Natural killer cell (primary cell): Measurements from ENCODE around the gene CADM1. TPM values are rescaled to one million over a fixed set of nuclear protein-coding genes. Genes with fewer than 3 reads are reported as not detected.

Experiments
- ATAC-seq, 3 donors: fragments of 150-1000 bp in 2 of 3; fragments of 200-7000 bp in 1 of 3; cut with Tn5 transposase; 1 replicate in 1 of 3; 2 replicates in 2 of 3; pipeline ENCODE4 v1.10.0; 2021; ENCODE audit warnings: mild to moderate bottlenecking in 2 of 3, moderate library complexity in 2 of 3
- DNase-seq, 2 donors: peaks; one replicate each; pipeline versions ENCODE4 v3.0.0 to v3.0.0-alpha.2; 2013 to 2021; ENCODE audit warnings: mixed read lengths in 1 of 2
- H3K27ac ChIP-seq: one replicate; pipeline ENCODE4 v1.5.1; 2013; ENCODE audit warnings: mild to moderate bottlenecking, low read length
- H3K27me3 ChIP-seq: one replicate; pipeline ENCODE4 v1.6.1; 2013; ENCODE audit warnings: low read length; ENCODE audit not compliant: control insufficient read depth, insufficient read depth
- H3K36me3 ChIP-seq: one replicate; pipeline ENCODE4 v1.6.1; 2013; ENCODE audit warnings: low read length; ENCODE audit not compliant: control insufficient read depth, insufficient read depth
- H3K4me1 ChIP-seq: one replicate; pipeline ENCODE4 v1.6.1; 2013; ENCODE audit warnings: low read length; ENCODE audit not compliant: control insufficient read depth, insufficient read depth
- H3K4me3 ChIP-seq: one replicate; pipeline ENCODE4 v1.5.1; 2013; ENCODE audit warnings: low read length
- H3K9me3 ChIP-seq: one replicate; pipeline ENCODE4 v1.6.1; 2013; ENCODE audit warnings: low read length; ENCODE audit not compliant: control insufficient read depth, insufficient read depth
- H3K27ac Mint-ChIP-seq, 2 donors: one replicate each; pipeline ENCODE4 v1.8.0; 2022; ENCODE audit warnings: mild to moderate bottlenecking in 2 of 2, mixed read lengths in 2 of 2, moderate library complexity in 1 of 2
- H3K27me3 Mint-ChIP-seq, 2 donors: one replicate each; pipeline ENCODE4 v1.8.0; 2022; ENCODE audit warnings: low read depth in 2 of 2, mixed read lengths in 2 of 2
- H3K36me3 Mint-ChIP-seq: one replicate; pipeline ENCODE4 v1.8.0; 2022; ENCODE audit warnings: mixed read lengths
- H3K4me1 Mint-ChIP-seq, 2 donors: one replicate each; pipeline ENCODE4 v1.8.0; 2022; ENCODE audit warnings: mixed read lengths in 2 of 2
- H3K4me3 Mint-ChIP-seq: one replicate; pipeline ENCODE4 v1.8.0; 2022; ENCODE audit warnings: mild to moderate bottlenecking, moderate library complexity, mixed read lengths
- H3K9me3 Mint-ChIP-seq, 2 donors: one replicate each; pipeline ENCODE4 v1.8.0; 2022; ENCODE audit warnings: mixed read lengths in 2 of 2
- WGBS: methylation state at CpG from one replicate; pipeline ENCODE4 v1.1.7; 2013; ENCODE audit warnings: missing lambda C conversion rate; ENCODE audit not compliant: insufficient coverage; 5-methylcytosine and 5-hydroxymethylcytosine counted together
- intact Hi-C: fragments of 100-400 bp; cut with micrococcal nuclease; formaldehyde crosslinking; loops from one replicate; pipeline ENCODE4 v1.14.2; 2022
- total RNA-seq, 4 donors: library from RNA; stranded (reverse); fragments of 120-200 nt in 1 of 4; gene quantifications; one replicate each; pipeline versions ENCODE4 v1.2.3 to v1.2.4, GENCODE V29; 2013 to 2022
- TF ChIP-seq, protein P1 (sequence below): fragments of 200-600 bp; IDR thresholded peaks from one replicate; pipeline ENCODE4 v1.8.0; 2022; ENCODE audit warnings: antibody characterized with exemption

The CADM1 gene
- total RNA-seq, 3 donors from 2014 or later (not counting 1 experiment from before 2014, with no cell fraction given), result 3.2 to 4.2 (median 3.9) TPM

DNA sequence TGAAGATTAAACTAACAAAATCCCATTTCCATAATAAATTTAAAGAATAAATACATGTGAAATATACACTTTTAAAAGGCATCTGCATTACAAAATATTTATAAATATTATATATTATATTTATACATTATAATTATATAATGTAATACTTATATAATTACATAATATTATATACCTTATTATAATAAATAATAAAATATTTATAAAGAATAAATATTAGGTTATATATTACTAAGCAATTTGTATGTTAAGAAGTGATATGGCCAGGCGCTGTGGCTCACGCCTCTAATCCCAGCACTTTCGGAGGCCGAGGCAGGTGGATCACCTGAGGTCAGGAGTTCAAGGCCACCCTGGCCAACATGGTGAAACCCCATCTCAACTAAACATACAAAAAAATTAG is 97.8 kb downstream of the CADM1 start:
- H3K4me1 ChIP-seq, result no peaks in the 10 kb centered on the region
- DNase-seq (no peak), ATAC-seq (no peak)
- no peaks in the 10 kb centered on the region for H3K36me3 ChIP-seq
- Mint-ChIP-seq H3K27me3 (peaks cover 7 to 15% of the 10 kb centered on the region in 2 donors), H3K4me1 (no peaks in the 10 kb centered on the region), H3K4me3 (no peak overlapping the region), H3K9me3 (no peaks in the 10 kb centered on the region), H3K27ac (no peak overlapping the region), H3K36me3 (no peaks in the 10 kb centered on the region)
- TF ChIP-seq, protein P1, sequence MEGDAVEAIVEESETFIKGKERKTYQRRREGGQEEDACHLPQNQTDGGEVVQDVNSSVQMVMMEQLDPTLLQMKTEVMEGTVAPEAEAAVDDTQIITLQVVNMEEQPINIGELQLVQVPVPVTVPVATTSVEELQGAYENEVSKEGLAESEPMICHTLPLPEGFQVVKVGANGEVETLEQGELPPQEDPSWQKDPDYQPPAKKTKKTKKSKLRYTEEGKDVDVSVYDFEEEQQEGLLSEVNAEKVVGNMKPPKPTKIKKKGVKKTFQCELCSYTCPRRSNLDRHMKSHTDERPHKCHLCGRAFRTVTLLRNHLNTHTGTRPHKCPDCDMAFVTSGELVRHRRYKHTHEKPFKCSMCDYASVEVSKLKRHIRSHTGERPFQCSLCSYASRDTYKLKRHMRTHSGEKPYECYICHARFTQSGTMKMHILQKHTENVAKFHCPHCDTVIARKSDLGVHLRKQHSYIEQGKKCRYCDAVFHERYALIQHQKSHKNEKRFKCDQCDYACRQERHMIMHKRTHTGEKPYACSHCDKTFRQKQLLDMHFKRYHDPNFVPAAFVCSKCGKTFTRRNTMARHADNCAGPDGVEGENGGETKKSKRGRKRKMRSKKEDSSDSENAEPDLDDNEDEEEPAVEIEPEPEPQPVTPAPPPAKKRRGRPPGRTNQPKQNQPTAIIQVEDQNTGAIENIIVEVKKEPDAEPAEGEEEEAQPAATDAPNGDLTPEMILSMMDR, result no peak
- H3K27ac ChIP-seq, result no peak overlapping the region
- 94% methylated on average over 4 of the region's 4 CpGs for WGBS
- intact Hi-C loops, result no loop called here
- H3K27me3 ChIP-seq, result no peaks in the 10 kb centered on the region
- H3K4me3 ChIP-seq, result no peak overlapping the region
- no peaks in the 10 kb centered on the region for H3K9me3 ChIP-seq

DNA sequence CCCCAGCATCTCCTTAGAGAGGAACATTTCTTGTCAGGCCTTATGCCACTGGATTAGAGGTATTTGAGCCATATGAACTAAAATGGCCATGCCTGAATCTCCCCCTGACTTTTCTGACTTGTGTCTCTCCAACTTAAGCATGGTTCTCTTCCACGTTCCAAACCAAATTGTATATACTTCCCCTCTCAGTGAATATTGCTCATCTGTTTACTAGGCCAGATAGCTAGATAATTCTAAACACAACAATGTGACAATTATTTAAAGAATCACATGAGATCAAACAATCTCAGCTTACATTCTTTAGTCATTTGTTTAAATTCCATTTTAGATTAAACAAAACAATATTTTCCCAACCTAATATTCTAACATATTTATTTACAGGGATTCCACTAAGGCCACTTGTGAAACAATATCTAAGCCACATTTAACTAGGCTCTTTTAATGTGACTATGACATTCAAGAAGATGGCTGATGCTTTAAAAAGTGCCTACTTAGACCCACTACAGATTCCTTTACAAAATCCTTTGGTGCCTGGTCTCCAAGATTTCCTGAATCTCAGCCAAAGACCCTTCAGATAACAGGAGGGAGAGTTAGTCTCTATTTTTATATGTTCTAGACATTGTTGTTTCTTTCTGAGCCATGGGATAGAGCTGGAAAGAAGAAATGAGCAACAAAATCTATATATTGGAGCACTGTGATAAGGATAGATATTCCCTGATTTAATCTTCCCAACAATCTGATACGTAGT is 105.7 kb downstream of the CADM1 start:
- 78% methylated on average over 1 of the region's 2 CpGs for WGBS
- Mint-ChIP-seq H3K9me3 (peaks cover 0 to 2% of the 10 kb centered on the region in 2 donors), H3K4me3 (no peak overlapping the region), H3K27me3 (peaks cover 3 to 30% of the 10 kb centered on the region in 2 donors), H3K36me3 (no peaks in the 10 kb centered on the region), H3K27ac (no peak overlapping the region), H3K4me1 (no peaks in the 10 kb centered on the region)
- H3K4me3 ChIP-seq, result no peak overlapping the region
- H3K27ac ChIP-seq, result no peak overlapping the region
- DNase-seq (no peak), ATAC-seq (no peak)
- intact Hi-C loops, result no loop called here
- no peaks in the 10 kb centered on the region for H3K36me3 ChIP-seq
- TF ChIP-seq, protein P1, result no peak
- H3K9me3 ChIP-seq, result no peaks in the 10 kb centered on the region
- H3K4me1 ChIP-seq, result no peaks in the 10 kb centered on the region
- H3K27me3 ChIP-seq, result no peaks in the 10 kb centered on the region

DNA sequence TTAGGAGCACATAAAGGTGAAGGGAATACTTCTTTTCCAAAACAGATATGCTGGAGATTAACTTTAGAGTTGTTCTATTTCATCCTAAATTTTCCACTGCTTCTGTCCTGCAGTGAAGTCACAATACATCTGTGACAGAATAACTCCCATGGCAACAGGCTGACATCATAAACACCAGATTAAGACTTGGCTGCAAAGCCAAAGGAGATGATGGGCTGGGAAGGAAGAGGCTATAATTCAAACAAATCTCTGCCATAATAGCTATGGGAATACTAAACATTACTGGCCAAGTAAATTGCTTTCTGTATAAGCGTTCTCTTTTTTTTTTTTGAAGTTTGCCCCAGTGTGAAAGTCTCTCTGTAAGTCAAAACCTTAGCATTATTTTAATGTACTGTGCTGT is 107.7 kb downstream of the CADM1 start:
- DNase-seq, result no peak
- Histone ChIP-seq H3K27me3 (peaks cover 3% of the 10 kb centered on the region), H3K27ac (no peak overlapping the region), H3K4me1 (no peaks in the 10 kb centered on the region), H3K9me3 (no peaks in the 10 kb centered on the region), H3K36me3 (no peaks in the 10 kb centered on the region), H3K4me3 (no peak overlapping the region)
- H3K9me3 Mint-ChIP-seq, result peaks cover 0 to 2% of the 10 kb centered on the region in 2 donors
- H3K4me3 Mint-ChIP-seq, result no peak overlapping the region
- H3K36me3 Mint-ChIP-seq, result no peaks in the 10 kb centered on the region
- no peaks in the 10 kb centered on the region for H3K4me1 Mint-ChIP-seq
- TF ChIP-seq, protein P1, result no peak
- intact Hi-C loops, result no loop called here
- no CpG with 5 or more reads among the region's 1 CpG for WGBS
- peaks cover 6 to 30% of the 10 kb centered on the region in 2 donors for H3K27me3 Mint-ChIP-seq
- ATAC-seq, result no peak
- H3K27ac Mint-ChIP-seq, result no peak overlapping the region

DNA sequence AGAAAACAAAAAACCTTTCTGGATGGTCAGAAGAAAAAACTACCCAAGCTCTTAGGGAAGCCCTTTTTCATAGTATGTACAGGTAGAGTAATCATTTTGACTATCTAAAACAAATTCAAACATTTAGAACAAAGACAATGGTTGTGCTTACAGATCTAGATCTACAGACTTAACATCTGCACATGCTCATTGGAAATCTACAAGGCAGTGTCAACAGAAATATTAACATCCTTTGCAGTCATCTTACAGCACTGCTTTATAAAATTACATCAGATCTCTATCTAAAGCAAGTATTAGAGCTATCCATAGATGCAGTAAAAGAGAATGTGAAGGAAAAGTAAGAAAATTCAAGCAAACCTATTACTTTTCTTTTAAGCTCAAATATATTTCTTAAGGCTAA is 110.3 kb downstream of the CADM1 start:
- Histone ChIP-seq H3K27me3 (peaks cover 4% of the 10 kb centered on the region), H3K4me3 (no peak overlapping the region), H3K27ac (no peak overlapping the region), H3K36me3 (no peaks in the 10 kb centered on the region), H3K9me3 (no peaks in the 10 kb centered on the region), H3K4me1 (no peaks in the 10 kb centered on the region)
- Mint-ChIP-seq H3K4me3 (no peak overlapping the region), H3K4me1 (no peaks in the 10 kb centered on the region), H3K27me3 (peaks cover 8 to 31% of the 10 kb centered on the region in 2 donors), H3K27ac (no peak overlapping the region), H3K36me3 (no peaks in the 10 kb centered on the region), H3K9me3 (no peaks in the 10 kb centered on the region)
- no peak for DNase-seq
- intact Hi-C loops, result no loop called here
- ATAC-seq, result no peak
- TF ChIP-seq, protein P1, result no peak
